ENCODE results near the gene SLC38A6. TPM values are rescaled to one million over a fixed set of nuclear protein-coding genes. Genes with fewer than 3 reads are reported as not detected.

Gene SLC38A6
- total and polyA plus RNA-seq, 2 of the 13 experiments (the other 11 are each of a cell fraction or from before 2014, with no cell fraction given) = 6.9 to 22.1 TPM

- TF ChIP-seq UBTF (CRISPR knock-in tag; IDR thresholded peaks at IDR 0.05) (peak; percentile 82), TAF1 (CRISPR knock-in tag; IDR thresholded peaks at IDR 0.05) (peak; percentile 75), ZNF383 (CRISPR knock-in tag; IDR thresholded peaks at IDR 0.05; ENCODE audit: borderline replicate concordance) (no peak), NPAS2 (CRISPR knock-in tag; IDR thresholded peaks at IDR 0.05; ENCODE audit: borderline replicate concordance) (no peak), ZHX2 (IDR thresholded peaks at IDR 0.05; ENCODE audit: low read depth) (peak; percentile 90), ZHX2 (CRISPR knock-in tag; IDR thresholded peaks at IDR 0.05; ENCODE audit: borderline replicate concordance) (no peak), ZNF556 (CRISPR knock-in tag; IDR thresholded peaks at IDR 0.05; ENCODE audit: borderline replicate concordance) (peak; percentile 86; the same call in 1 of the 2 replicates), SKIL (CRISPR knock-in tag; IDR thresholded peaks at IDR 0.05; ENCODE audit: borderline replicate concordance) (no peak), ZFP82 (CRISPR knock-in tag; IDR thresholded peaks at IDR 0.05; ENCODE audit: borderline replicate concordance) (no peak), ZNF253 (CRISPR knock-in tag; IDR thresholded peaks at IDR 0.05; ENCODE audit: borderline replicate concordance) (no peak), RFX5 (IDR thresholded peaks at IDR 0.05; ENCODE audit: low read depth, low read length) (0 out of 2 replicates have a peak, but pooled peaks have one; percentile 12), PRDM10 (CRISPR knock-in tag; IDR thresholded peaks at IDR 0.05; ENCODE audit: low read depth) (peak; percentile 64; the same call in 1 of the 2 replicates), ZNF83 (CRISPR knock-in tag; IDR thresholded peaks at IDR 0.05; ENCODE audit: borderline replicate concordance) (no peak; the same call in 1 of the 2 replicates)
Measured at GRCh38 chr14:60980811-60981632, at the start of gene SLC38A6, which contains the start of gene TRMT5 (continued).

Measured in HepG2 (cell line).